Upper lobe of left lung (tissue), 6 donors: ENCODE results near the gene PRKCA. TPM values are rescaled to one million over a fixed set of nuclear protein-coding genes. Genes with fewer than 3 reads are reported as not detected.
"Not testable (repeated sequence)": the region's sequence is repeated elsewhere in the genome, so short reads cannot be mapped to it uniquely, and the experiment has no call there.

Experiments used
- ATAC-seq, 2 donors: fragments of 200-7000 bp; cut with Tn5 transposase; one replicate each; pipeline ENCODE4 v1.9.1; 2022; ENCODE audit warnings: mild to moderate bottlenecking in 2 of 2, moderate library complexity in 2 of 2; ENCODE audit not compliant: low FRiP score in 2 of 2
- DNase-seq, 2 donors: peaks; one replicate each; pipeline ENCODE4 v3.0.0-alpha.2; 2019 to 2020
- H3K27ac ChIP-seq, 4 donors: fragments of 200-600 bp; sonication (generic); one replicate each; pipeline ENCODE4 v1.5.1; 2016 to 2019
- H3K27me3 ChIP-seq, 4 donors: fragments of 200-600 bp; sonication (generic); one replicate each; pipeline ENCODE4 v1.5.1; 2017 to 2019
- H3K36me3 ChIP-seq, 4 donors: fragments of 200-600 bp; sonication (generic); one replicate each; pipeline ENCODE4 v1.5.1; 2016 to 2019
- H3K4me1 ChIP-seq, 4 donors: fragments of 200-600 bp; sonication (generic); one replicate each; pipeline ENCODE4 v1.5.1; 2018 to 2019
- H3K4me3 ChIP-seq, 4 donors: fragments of 200-600 bp; sonication (generic); one replicate each; pipeline ENCODE4 v1.5.1; 2017 to 2019; ENCODE audit warnings: mild to moderate bottlenecking in 2 of 4, moderate library complexity in 1 of 4
- H3K9me3 ChIP-seq, 4 donors: fragments of 200-600 bp; sonication (generic); one replicate each; pipeline ENCODE4 v1.5.1; 2018 to 2019
- EP300 ChIP-seq, 4 donors: sonication (generic); formaldehyde crosslinking; IDR thresholded peaks; one replicate each; pipeline ENCODE4 v1.5.1; 2017; ENCODE audit warnings: antibody characterized with exemption in 4 of 4, control low read depth in 2 of 4
- POLR2A ChIP-seq, 4 donors: fragments of 450-650 bp; IDR thresholded peaks; one replicate each; pipeline ENCODE4 v1.5.1; 2016 to 2017; ENCODE audit warnings: antibody characterized with exemption in 4 of 4, mild to moderate bottlenecking in 2 of 4
- POLR2AphosphoS5 ChIP-seq, 2 donors: sonication (generic); formaldehyde crosslinking; IDR thresholded peaks; one replicate each; pipeline ENCODE4 v1.5.1; 2017; ENCODE audit warnings: antibody characterized with exemption in 2 of 2
- WGBS, 2 donors: methylation state at CpG; one replicate each; pipeline ENCODE4 v1.1.5; 2017 to 2018; 5-methylcytosine and 5-hydroxymethylcytosine counted together
- total RNA-seq, 6 donors: library from RNA; depleted of rRNA in 4 of 6; stranded (reverse); fragments of >200 nt in 4 of 6; gene quantifications; one replicate each; pipeline versions ENCODE4 v1.1.0 to v1.2.1, GENCODE V29; 2016 to 2021
- TF ChIP-seq, protein P1 (sequence below), 6 experiments: fragments of 450-650 bp in 4 of 6; fragments of 200-600 bp in 2 of 6; sonication (generic) in 2 of 6; IDR thresholded peaks; one replicate each; pipeline ENCODE4 v1.5.1; 2016 to 2019; ENCODE audit warnings: antibody characterized with exemption in 6 of 6
- donor health status: DM: no; HTN: no; CAD: no; lungs with moderate emphysema.
- donor health status: DM: no; HTN: yes; CAD: no; lungs with severe emphysema.

Gene PRKCA
- total RNA-seq, 6 donors from 2014 or later: 10.9 to 29.3 (median 18.0) TPM

DNA sequence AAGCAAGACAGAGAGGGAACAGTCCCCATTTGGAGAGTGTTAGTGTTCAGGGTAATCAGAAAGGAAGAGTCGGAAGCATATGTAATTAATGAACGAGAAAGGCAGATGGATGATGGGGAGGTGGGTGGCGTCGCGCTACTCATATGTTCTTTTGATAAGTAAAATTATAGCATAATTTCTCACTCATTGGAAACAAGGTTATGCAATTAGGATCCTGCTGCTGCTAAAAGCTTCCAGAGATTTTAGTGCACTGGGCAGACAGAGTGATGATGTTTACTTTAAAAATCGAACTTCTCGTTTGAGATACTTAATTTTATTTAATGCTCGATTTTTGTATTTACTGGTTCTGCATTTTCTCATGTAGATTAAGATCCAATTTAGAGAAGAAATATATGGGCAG, 96.2 kb downstream of the PRKCA start:
- DNase-seq: no peak
- 89 to 92% methylated on average over 8 of the region's 8 CpGs for WGBS, 2 donors
- TF ChIP-seq POLR2AphosphoS5 (IDR thresholded peaks at IDR 0.05) (no peak), EP300 (IDR thresholded peaks at IDR 0.05) (no peak), POLR2A (IDR thresholded peaks at IDR 0.05) (no peak)
- TF ChIP-seq, protein P1, sequence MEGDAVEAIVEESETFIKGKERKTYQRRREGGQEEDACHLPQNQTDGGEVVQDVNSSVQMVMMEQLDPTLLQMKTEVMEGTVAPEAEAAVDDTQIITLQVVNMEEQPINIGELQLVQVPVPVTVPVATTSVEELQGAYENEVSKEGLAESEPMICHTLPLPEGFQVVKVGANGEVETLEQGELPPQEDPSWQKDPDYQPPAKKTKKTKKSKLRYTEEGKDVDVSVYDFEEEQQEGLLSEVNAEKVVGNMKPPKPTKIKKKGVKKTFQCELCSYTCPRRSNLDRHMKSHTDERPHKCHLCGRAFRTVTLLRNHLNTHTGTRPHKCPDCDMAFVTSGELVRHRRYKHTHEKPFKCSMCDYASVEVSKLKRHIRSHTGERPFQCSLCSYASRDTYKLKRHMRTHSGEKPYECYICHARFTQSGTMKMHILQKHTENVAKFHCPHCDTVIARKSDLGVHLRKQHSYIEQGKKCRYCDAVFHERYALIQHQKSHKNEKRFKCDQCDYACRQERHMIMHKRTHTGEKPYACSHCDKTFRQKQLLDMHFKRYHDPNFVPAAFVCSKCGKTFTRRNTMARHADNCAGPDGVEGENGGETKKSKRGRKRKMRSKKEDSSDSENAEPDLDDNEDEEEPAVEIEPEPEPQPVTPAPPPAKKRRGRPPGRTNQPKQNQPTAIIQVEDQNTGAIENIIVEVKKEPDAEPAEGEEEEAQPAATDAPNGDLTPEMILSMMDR (IDR thresholded peaks at IDR 0.05): no peak
- Histone ChIP-seq H3K36me3 (no peaks in the 10 kb centered on the region), H3K27ac (no peak overlapping the region), H3K27me3 (no peaks in the 10 kb centered on the region), H3K9me3 (no peaks in the 10 kb centered on the region), H3K4me3 (no peak overlapping the region), H3K4me1 (no peaks in the 10 kb centered on the region)
- ATAC-seq: no peak

DNA sequence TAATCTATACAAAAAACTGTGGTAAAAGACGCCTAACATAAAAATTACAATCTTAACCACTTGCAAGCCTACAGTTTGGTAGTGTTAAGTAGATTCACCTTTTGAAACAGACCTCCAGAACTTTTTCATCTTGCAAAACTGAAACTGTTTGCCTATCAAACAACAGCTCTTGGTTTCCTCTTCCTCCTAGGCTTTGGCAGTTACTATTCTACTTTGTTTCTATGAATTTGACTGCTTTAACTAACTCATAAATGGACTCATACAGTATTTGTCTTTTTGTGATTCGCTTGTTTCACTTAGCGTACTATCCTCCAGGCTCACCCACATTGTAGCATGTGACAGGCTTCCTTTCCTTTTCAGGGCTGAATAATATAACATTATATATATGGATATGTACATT, 97.0 kb downstream of the PRKCA start:
- DNase-seq (no peak), ATAC-seq (no peak)
- Histone ChIP-seq H3K27me3 (no peaks in the 10 kb centered on the region), H3K4me3 (no peak overlapping the region), H3K27ac (no peak overlapping the region), H3K9me3 (no peaks in the 10 kb centered on the region), H3K36me3 (no peaks in the 10 kb centered on the region), H3K4me1 (peaks cover 0 to 7% (median 2%) of the 10 kb centered on the region in 4 donors)
- no peak for TF ChIP-seq POLR2A (IDR thresholded peaks at IDR 0.05)
- TF ChIP-seq, protein P1 (IDR thresholded peaks at IDR 0.05): no peak
- 75 to 81% methylated on average over 3 of the region's 3 CpGs for WGBS, 2 donors

GRCh38 chr17:66400041-66400688, 97.8 kb downstream of the PRKCA start:
- not testable (repeated sequence) for H3K9me3 ChIP-seq, H3K27ac ChIP-seq, ATAC-seq, H3K36me3 ChIP-seq, H3K4me1 ChIP-seq, H3K4me3 ChIP-seq, DNase-seq, H3K27me3 ChIP-seq
- WGBS, 2 donors: 91 to 93% methylated on average over 11 of the region's 11 CpGs

GRCh38 chr17:66400698-66401097, 98.3 kb downstream of the PRKCA start:
- TF ChIP-seq EP300 (IDR thresholded peaks at IDR 0.05) (no peak), POLR2A (IDR thresholded peaks at IDR 0.05) (no peak), POLR2AphosphoS5 (IDR thresholded peaks at IDR 0.05) (no peak)
- TF ChIP-seq, protein P1 (IDR thresholded peaks at IDR 0.05): no peak
- H3K9me3 ChIP-seq: no peaks in the 10 kb centered on the region
- H3K27me3 ChIP-seq: no peaks in the 10 kb centered on the region
- ATAC-seq (no peak), DNase-seq (no peak)
- H3K36me3 ChIP-seq: no peaks in the 10 kb centered on the region
- H3K4me1 ChIP-seq: peaks cover 0 to 8% (median 3%) of the 10 kb centered on the region in 4 donors
- no peak overlapping the region for H3K27ac ChIP-seq
- H3K4me3 ChIP-seq: no peak overlapping the region
- WGBS, 2 donors: 0% methylated on average over 1 of the region's 1 CpG

GRCh38 chr17:66401364-66401763, 99.0 kb downstream of the PRKCA start:
- 91 to 93% methylated on average over 4 of the region's 4 CpGs for WGBS, 2 donors
- TF ChIP-seq POLR2A (IDR thresholded peaks at IDR 0.05): no peak
- TF ChIP-seq POLR2AphosphoS5 (IDR thresholded peaks at IDR 0.05): no peak
- TF ChIP-seq EP300 (IDR thresholded peaks at IDR 0.05): no peak
- no peak for DNase-seq

More at GRCh38 chr17:66401364-66401763, 99.0 kb downstream of the PRKCA start:
- Histone ChIP-seq H3K4me3 (no peak overlapping the region), H3K4me1 (peaks cover 0 to 9% (median 7%) of the 10 kb centered on the region in 4 donors), H3K27ac (no peak overlapping the region), H3K27me3 (no peaks in the 10 kb centered on the region), H3K9me3 (no peaks in the 10 kb centered on the region), H3K36me3 (no peaks in the 10 kb centered on the region)
- no peak for ATAC-seq
